HEK293 (cell line): Measurements from ENCODE around the gene PCBD2.
A peak's percentile ranks its signal among the peaks of the same experiment; 100 is the strongest.

Source experiments
- CTCF ChIA-PET: fragments of 350-600 bp; formaldehyde crosslinking; extraction: SDS; loops from one replicate; lab custom pipeline; 2021; ENCODE audit warnings: antibody characterized with exemption; lab: Yijun Ruan, JAX
- POLR2A ChIA-PET: fragments of 300-600 bp; formaldehyde crosslinking; extraction: SDS; loops from one replicate; lab custom pipeline; 2020; ENCODE audit warnings: antibody characterized with exemption, inconsistent platforms; lab: Yijun Ruan, JAX
- H3K27ac ChIP-seq: fragments of 200-500 bp; sonication (Bioruptor generic); 2 replicates; pipeline ENCODE4 v1.5.1; 2014; ENCODE audit warnings: low read depth, low read length, control low read depth, inconsistent platforms; ENCODE audit errors: extremely low read depth
- H3K36me3 ChIP-seq, 2 experiments: fragments of 200-500 bp in 1 of 2; sonication (Bioruptor generic) in 1 of 2; 1 replicate in 1 of 2; 2 replicates in 1 of 2; pipeline ENCODE4 v1.5.1; 2014 to 2017; ENCODE audit warnings: inconsistent platforms in 2 of 2, low read length in 2 of 2; ENCODE audit not compliant: control insufficient read depth in 2 of 2, insufficient read depth in 1 of 2
- H3K4me1 ChIP-seq: fragments of 200-500 bp; sonication (Bioruptor generic); 2 replicates; pipeline ENCODE4 v1.5.1; 2014; ENCODE audit warnings: mild to moderate bottlenecking, low read length, inconsistent platforms; ENCODE audit not compliant: control insufficient read depth, insufficient read depth
- H3K4me3 ChIP-seq: 2 replicates; pipeline ENCODE4 v1.5.1; 2011; ENCODE audit warnings: low read depth, mild to moderate bottlenecking, control low read depth, low read length, moderate library complexity
- H3K9me3 ChIP-seq: fragments of 200-500 bp; sonication (Bioruptor generic); 2 replicates; pipeline ENCODE4 v1.5.1; 2014; ENCODE audit warnings: low read depth, low read length, inconsistent platforms; ENCODE audit not compliant: control insufficient read depth, insufficient read depth
- ELK4 ChIP-seq: IDR thresholded peaks from 2 replicates; pipeline ENCODE4 v1.6.1; 2011; ENCODE audit warnings: mild to moderate bottlenecking, low read depth, low read length, borderline replicate concordance
- GLIS2 ChIP-seq: fragments of 450-650 bp; formaldehyde crosslinking; IDR thresholded peaks from 2 replicates; pipeline ENCODE4 v1.5.1; 2016; ENCODE audit warnings: missing biosample characterization, missing genetic modification characterization
- IKZF3 ChIP-seq: fragments of 450-650 bp; IDR thresholded peaks from 2 replicates; pipeline ENCODE4 v1.5.0; 2018; ENCODE audit warnings: missing biosample characterization, mild to moderate bottlenecking, missing genetic modification characterization, moderate library complexity
- INSM2 ChIP-seq: fragments of 450-650 bp; formaldehyde crosslinking; IDR thresholded peaks from 2 replicates; pipeline ENCODE4 v1.5.1; 2016; ENCODE audit warnings: missing biosample characterization, missing genetic modification characterization
- PATZ1 ChIP-seq: fragments of 450-650 bp; formaldehyde crosslinking; IDR thresholded peaks from 2 replicates; pipeline ENCODE4 v1.5.1; 2016; ENCODE audit warnings: missing biosample characterization, missing genetic modification characterization
- SCRT1 ChIP-seq: fragments of 450-650 bp; formaldehyde crosslinking; IDR thresholded peaks from 2 replicates; pipeline ENCODE4 v1.5.1; 2016; ENCODE audit warnings: missing biosample characterization, missing genetic modification characterization, borderline replicate concordance
- SP7 ChIP-seq: fragments of 450-650 bp; formaldehyde crosslinking; IDR thresholded peaks from 2 replicates; pipeline ENCODE4 v1.5.1; 2016; ENCODE audit warnings: missing biosample characterization, missing genetic modification characterization
- TSHZ1 ChIP-seq: fragments of 450-650 bp; formaldehyde crosslinking; IDR thresholded peaks from 2 replicates; pipeline ENCODE4 v1.5.1; 2016; ENCODE audit warnings: missing biosample characterization, missing genetic modification characterization, borderline replicate concordance
- ZBTB17 ChIP-seq: fragments of 450-650 bp; formaldehyde crosslinking; IDR thresholded peaks from 2 replicates; pipeline ENCODE4 v1.5.1; 2016; ENCODE audit warnings: missing biosample characterization, missing genetic modification characterization
- ZEB2 ChIP-seq: fragments of 450-650 bp; formaldehyde crosslinking; IDR thresholded peaks from 2 replicates; pipeline ENCODE4 v1.5.1; 2016; ENCODE audit warnings: missing biosample characterization, missing genetic modification characterization
- ZIC2 ChIP-seq: fragments of 450-650 bp; formaldehyde crosslinking; IDR thresholded peaks from 2 replicates; pipeline ENCODE4 v1.5.1; 2016; ENCODE audit warnings: missing biosample characterization, missing genetic modification characterization
- ZNF24 ChIP-seq: fragments of 450-650 bp; formaldehyde crosslinking; IDR thresholded peaks from 2 replicates; pipeline ENCODE4 v1.5.1; 2016; ENCODE audit warnings: missing biosample characterization, missing genetic modification characterization
- ZNF335 ChIP-seq: fragments of 450-650 bp; formaldehyde crosslinking; conservative IDR thresholded peaks from 2 replicates; pipeline ENCODE4 v1.5.1; 2016; ENCODE audit warnings: missing biosample characterization, missing genetic modification characterization
- ZNF366 ChIP-seq: fragments of 450-650 bp; formaldehyde crosslinking; conservative IDR thresholded peaks from 2 replicates; pipeline ENCODE4 v1.5.1; 2016; ENCODE audit warnings: missing biosample characterization, missing genetic modification characterization
- ZNF404 ChIP-seq: fragments of 450-650 bp; formaldehyde crosslinking; IDR thresholded peaks from 2 replicates; pipeline ENCODE4 v1.5.1; 2017; ENCODE audit warnings: missing biosample characterization, missing genetic modification characterization
- ZNF518A ChIP-seq: fragments of 450-650 bp; formaldehyde crosslinking; conservative IDR thresholded peaks from 2 replicates; pipeline ENCODE4 v1.5.1; 2016; ENCODE audit warnings: low read depth, missing biosample characterization, missing genetic modification characterization
- ZNF558 ChIP-seq: fragments of 450-650 bp; formaldehyde crosslinking; IDR thresholded peaks from 2 replicates; pipeline ENCODE4 v1.5.1; 2016; ENCODE audit warnings: missing biosample characterization, missing genetic modification characterization
- ZNF629 ChIP-seq: fragments of 450-650 bp; formaldehyde crosslinking; IDR thresholded peaks from 2 replicates; pipeline ENCODE4 v1.5.1; 2017; ENCODE audit warnings: missing biosample characterization, missing genetic modification characterization
- ZNF692 ChIP-seq: fragments of 450-650 bp; formaldehyde crosslinking; IDR thresholded peaks from 2 replicates; pipeline ENCODE4 v1.5.1; 2016; ENCODE audit warnings: missing biosample characterization, missing genetic modification characterization
- ZNF837 ChIP-seq: fragments of 450-650 bp; formaldehyde crosslinking; IDR thresholded peaks from 2 replicates; pipeline ENCODE4 v1.5.1; 2016; ENCODE audit warnings: missing biosample characterization, missing genetic modification characterization
- ZSCAN23 ChIP-seq: fragments of 450-650 bp; formaldehyde crosslinking; IDR thresholded peaks from 2 replicates; pipeline ENCODE4 v1.5.1; 2016; ENCODE audit warnings: missing biosample characterization, missing genetic modification characterization

Gene PCBD2

GRCh38 chr5:134874831-134875655 lies 29.9 kb upstream of the PCBD2 start:
- ChIA-PET POLR2A (interaction anchor here (1.4 to 2.7 kb wide), 3 partner anchors 28 to 30 kb away, joined by 5 to 17 read pairs (median 16); partner anchors contain the start of genes C5orf24 and PCBD2), CTCF (no interaction called here)
- Histone ChIP-seq H3K27ac (peak overlapping the region; percentile 92), H3K4me1 (no peaks in the 10 kb centered on the region; the same call in 1 of the 2 replicates), H3K4me3 (peak overlapping the region; percentile 93), H3K9me3 (no peaks in the 10 kb centered on the region), H3K36me3 (peaks cover 0 to 13% of the 10 kb centered on the region in 2 experiments; a peak in 1 of 3 replicates)
- TF ChIP-seq ZNF692 (tag by site-specific recombination) (peak; percentile 52), INSM2 (tag by site-specific recombination) (peak; percentile 87; the same call in 1 of the 2 replicates), ZNF366 (tag by site-specific recombination) (peak; percentile 75), ZNF837 (tag by site-specific recombination) (no peak), ZNF335 (tag by site-specific recombination) (peak; percentile 80), ZEB2 (tag by site-specific recombination) (peak; percentile 82), ZNF558 (no peak), ZBTB17 (tag by site-specific recombination) (peak; percentile 84), SP7 (tag by site-specific recombination) (peak; percentile 50; the same call in 1 of the 2 replicates), ZNF629 (tag by site-specific recombination) (peak; percentile 56), ZSCAN23 (tag by site-specific recombination) (0 out of 2 replicates have a peak, but pooled peaks have one; percentile 17), ZIC2 (tag by site-specific recombination) (peak; percentile 83), PATZ1 (tag by site-specific recombination) (peak; percentile 50; the same call in 1 of the 2 replicates), ZNF404 (tag by site-specific recombination) (no peak), GLIS2 (tag by site-specific recombination) (peak; percentile 45), ELK4 (no peak), TSHZ1 (tag by site-specific recombination) (0 out of 2 replicates have a peak, but pooled peaks have one; percentile 10), ZNF518A (tag by site-specific recombination) (0 out of 2 replicates have a peak, but pooled peaks have one; percentile 6), IKZF3 (tag by site-specific recombination) (peak; percentile 90), SCRT1 (peak; percentile 83), ZNF24 (peak; percentile 68; the same call in 1 of the 2 replicates)
